T47D (cell line): ENCODE results near the gene IRS1.
"Not testable (repeated sequence)": the region's sequence is repeated elsewhere in the genome, so short reads cannot be mapped to it uniquely, and the experiment has no call there.

Experiments
- DNase-seq, 2 experiments: peaks; one replicate each; pipeline versions ENCODE4 v3.0.0 to v3.0.0-alpha.2; 2011 to 2012; ENCODE audit warnings: low read depth in 1 of 2, low spot score in 1 of 2
- JUND ChIP-seq: IDR thresholded peaks from 2 replicates; pipeline ENCODE4 v1.6.1; 2012; ENCODE audit warnings: low read depth
- in situ Hi-C: cut with HindIII; loops from 2 replicates; pipeline ENCODE4 v1.10.0; 2016; ENCODE audit warnings: low sequenced_read_pairs, low pct_unique_long_range_greater_than_20kb

IRS1 gene

DNA sequence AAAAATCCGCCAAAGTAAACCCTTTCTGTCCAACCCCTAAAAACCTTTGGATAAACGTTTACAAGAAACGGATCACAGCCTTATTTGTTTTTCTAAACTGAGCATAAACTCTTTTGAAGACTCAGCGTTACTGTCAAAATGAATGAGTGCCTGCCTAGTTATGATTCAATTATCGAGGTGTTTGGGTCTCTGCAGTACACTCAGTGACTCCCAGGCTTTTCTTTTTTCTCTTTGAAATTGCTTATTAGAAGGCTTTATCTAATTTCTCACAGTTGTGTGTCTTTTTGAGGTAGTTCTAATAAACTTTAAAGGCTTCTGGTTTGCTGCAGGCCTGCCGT is 36.9 kb upstream of the IRS1 start:
- no peak for TF ChIP-seq JUND
- DNase-seq: no peak
- in situ Hi-C loops: no loop called here

DNA sequence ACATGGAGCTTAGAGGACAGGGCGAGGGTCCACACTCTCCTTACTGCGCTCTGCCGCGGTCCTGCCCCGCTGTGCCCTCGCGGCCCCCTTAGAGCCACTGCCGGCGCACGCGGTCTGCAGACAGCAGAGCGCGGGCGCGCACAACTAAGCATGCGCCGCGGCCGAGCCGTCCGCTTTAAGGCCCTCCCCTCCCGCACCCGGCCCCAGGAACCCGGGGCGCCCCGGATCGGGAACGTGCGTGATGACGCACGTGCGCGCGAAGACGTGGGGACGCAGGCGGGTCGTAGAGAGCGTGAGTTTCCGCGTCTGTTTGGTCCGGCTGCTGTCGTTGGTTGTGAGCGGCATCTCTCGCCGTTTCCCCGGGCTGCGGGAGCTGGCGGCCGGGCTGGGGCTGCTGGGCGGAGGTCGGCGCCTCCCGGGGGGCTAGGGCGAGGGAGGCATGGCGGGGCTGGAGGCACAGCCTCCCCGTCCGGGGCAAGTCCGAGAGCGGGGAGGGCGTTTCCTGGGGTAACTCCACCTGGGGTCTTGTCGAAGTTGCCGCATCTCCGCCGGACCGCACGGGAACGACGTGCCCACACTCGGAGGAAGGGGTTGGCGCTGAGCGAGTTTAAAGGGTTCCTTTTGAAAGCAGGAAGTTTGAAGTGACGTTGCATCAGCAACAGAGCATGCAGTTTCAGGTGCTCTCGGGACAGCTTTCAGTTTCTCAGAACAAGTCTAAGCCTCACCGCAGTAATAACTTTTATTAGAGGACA is 36.4 kb upstream of the IRS1 start, which contains the start of gene RHBDD1:
TSS of gene RHBDD1 (plus strand) at position 259 of the 752 bp plus-strand sequence. CDS start 28,640 bp downstream, outside the sequence.
- TF ChIP-seq JUND: no peak
- peak; percentile 77 to 95 for DNase-seq
- in situ Hi-C loops: no loop called here

DNA sequence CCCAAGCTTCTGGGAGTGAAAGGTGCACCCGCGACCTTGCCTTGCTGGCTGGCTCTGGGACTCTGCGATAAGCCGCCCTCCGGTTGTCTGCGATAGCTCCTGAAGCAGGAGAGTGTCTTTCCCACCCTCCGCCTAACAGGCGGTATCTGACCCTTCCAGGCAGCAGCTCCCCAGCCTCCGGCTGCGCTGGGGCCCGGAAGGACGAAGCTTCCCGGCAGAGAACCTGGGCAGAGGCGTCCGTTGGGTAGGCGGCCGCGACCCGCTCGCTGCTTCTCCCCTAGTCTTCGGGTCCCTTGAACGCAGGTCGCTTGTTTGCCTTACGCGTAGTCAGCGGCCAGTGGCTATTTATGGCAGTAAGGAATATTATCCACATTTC is 35.8 kb upstream of the IRS1 start:
- in situ Hi-C loops: no loop called here
- no peak for TF ChIP-seq JUND
- peak in 1 of 2 experiments; percentile 0 for DNase-seq

DNA sequence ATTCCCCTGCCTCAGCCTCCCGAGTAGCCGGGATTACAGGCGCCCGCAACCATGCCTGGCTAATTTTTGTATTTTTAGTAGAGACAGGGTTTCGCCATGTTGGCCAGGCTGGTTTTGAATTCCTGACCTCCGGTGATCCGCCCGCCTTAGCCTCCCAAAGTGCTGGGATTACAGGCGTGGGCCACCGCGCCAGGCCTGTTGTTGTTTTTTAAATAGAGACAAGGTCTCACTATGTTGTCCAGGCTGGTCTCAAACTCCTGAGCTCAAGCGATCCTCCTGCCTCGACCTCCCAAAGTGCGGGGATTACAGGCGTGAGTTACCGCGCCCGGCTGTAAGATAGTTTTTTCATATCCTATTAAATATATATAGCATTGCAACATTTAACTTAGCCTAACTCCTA is 35.3 kb upstream of the IRS1 start:
- in situ Hi-C loops: not testable (repeated sequence)

DNA sequence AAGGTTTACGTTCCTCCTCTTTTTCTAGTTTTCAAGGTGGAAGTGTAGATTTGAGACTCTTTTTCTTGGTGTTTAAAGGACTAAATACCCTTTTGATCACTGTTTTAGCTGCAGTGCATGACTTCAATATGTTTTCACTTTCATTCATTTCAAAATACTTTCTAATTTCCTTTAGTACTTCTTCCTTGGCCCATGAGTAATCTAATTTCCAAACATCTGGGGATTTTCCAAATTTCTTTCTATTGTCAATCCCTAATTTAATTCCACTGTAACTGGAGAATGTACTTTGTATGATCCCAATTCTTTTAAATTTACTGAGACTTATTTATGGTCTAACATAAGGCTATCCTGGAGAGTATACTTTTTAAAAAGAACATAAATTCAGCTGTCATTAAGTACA is 32.4 kb upstream of the IRS1 start:
- in situ Hi-C loops: no loop called here
- DNase-seq: no peak
- TF ChIP-seq JUND: no peak

More for the DNA sequence above, 35.3 kb upstream of the IRS1 start:
- DNase-seq: not testable (repeated sequence)

DNA sequence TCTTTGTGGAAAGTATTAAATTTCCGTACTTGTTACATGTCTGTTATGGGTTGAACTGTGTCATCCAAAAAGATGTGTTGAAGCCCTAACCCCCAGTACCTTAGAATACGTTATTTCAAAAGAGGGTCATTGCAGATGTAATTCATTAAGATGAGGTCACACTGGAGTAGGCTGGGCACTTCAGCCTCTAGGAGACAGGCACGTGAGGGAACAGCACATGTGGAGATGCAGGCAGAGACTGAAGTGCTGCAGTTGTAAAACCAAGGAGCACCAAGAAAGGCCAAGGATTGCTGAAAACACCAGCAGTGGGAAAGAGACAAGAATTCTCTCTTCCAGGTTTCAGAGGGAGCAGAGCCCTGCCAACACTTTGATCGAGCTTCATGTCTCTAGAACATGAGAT is 31.6 kb upstream of the IRS1 start:
- no peak for DNase-seq
- TF ChIP-seq JUND: no peak
- in situ Hi-C loops: no loop called here

DNA sequence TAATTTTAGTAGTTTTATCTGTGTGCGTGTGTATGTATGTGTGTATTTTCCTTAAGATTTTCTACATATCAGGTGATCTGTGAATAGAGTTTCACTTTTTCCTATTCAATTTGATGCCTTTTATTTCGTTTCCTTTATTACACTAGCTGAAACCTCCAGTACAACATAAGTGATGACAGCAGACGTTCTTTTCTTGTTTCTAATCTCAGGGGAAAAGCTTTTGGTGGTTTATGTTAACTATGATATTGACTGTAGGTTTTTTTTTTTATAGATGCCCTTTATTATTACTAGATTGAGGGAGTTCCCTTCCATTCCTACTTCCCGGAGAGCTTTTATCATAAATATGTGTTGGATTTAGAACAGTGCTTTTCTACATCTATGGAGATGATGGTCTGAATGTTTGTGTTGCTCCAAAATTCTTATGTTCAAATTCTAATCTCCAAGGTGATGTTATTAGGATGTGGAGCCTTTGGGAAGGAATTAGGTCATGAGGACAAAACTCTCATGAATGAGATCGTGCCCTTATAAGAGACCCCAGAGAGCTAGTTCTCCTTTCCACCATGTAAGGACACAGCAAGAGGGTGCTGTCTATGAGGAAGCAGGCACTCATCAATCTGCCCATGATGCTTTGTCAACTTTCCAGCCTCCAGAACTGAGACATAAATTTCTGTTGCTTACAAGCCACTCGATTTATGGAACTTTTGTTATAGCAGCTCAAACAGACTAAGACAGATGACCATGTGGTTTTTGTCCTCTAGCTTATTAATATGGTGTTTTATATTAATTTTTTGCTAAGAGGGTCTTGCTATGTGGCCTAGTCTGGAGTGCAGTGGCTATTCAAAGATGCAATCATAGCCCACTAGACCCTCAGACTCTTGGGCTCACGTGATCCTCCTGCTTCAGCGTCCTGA is 30.4 kb upstream of the IRS1 start:
- no peak for TF ChIP-seq JUND
- in situ Hi-C loops: no loop called here
- DNase-seq: no peak

DNA sequence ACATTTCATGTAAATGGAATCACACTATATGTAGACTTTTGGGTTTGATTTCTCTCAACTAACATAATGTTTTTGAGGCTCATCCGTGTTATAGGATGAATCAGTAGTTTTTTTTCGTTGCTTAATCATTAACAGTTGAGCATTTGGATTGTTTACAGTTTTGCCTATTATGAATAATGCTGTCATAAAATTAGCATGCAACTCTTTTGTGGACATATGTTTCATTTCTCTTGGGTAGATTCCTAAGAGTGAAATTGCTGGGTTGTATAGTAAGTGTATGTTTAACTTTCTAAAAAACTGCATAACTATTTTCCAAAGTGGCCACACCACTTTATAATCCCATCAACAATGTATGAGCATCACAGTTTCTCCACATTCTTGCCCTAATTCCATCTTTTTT is 28.6 kb upstream of the IRS1 start:
- TF ChIP-seq JUND: no peak
- in situ Hi-C loops: no loop called here
- no peak for DNase-seq

DNA sequence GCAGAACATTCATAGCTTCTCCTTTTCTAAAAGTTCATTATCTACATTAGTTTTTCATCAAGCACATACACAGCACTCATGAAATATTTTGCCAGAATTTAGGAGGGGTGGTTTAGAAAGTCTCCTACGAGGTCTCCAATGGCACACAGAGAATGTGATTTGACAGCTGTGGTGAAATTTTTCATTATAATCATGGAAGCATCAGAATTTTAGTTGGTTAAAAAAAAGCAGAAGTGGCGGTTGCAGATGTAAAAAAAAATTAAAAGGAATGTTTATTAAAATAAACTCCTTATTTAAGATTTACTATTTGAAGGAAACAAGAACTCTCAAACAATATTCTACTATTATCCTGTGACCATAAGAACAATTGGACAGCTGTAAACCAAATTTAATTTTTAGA is 25.4 kb upstream of the IRS1 start:
- no peak for TF ChIP-seq JUND

DNA sequence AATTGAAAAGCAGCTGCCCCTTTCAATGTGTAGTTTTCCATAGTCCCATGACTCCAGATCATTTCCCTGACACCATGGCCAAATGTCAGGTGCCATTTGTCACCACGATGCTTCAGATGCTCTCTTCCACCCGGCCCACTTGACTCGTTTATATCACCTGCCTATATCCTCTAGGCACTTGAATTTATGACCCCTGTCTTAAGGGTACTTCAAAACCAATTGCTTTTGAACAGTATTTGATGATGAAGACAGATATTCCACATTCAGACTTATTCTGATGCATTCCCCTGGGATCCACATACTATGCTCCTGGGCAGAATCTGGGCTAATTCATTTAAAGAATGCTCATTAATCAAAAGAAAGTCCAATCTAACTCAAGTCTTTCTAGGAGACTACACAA is 19.3 kb upstream of the IRS1 start:
- in situ Hi-C loops: no loop called here
- DNase-seq: no peak
- no peak for TF ChIP-seq JUND

More for the DNA sequence above, 25.4 kb upstream of the IRS1 start:
- DNase-seq: no peak
- in situ Hi-C loops: no loop called here

DNA sequence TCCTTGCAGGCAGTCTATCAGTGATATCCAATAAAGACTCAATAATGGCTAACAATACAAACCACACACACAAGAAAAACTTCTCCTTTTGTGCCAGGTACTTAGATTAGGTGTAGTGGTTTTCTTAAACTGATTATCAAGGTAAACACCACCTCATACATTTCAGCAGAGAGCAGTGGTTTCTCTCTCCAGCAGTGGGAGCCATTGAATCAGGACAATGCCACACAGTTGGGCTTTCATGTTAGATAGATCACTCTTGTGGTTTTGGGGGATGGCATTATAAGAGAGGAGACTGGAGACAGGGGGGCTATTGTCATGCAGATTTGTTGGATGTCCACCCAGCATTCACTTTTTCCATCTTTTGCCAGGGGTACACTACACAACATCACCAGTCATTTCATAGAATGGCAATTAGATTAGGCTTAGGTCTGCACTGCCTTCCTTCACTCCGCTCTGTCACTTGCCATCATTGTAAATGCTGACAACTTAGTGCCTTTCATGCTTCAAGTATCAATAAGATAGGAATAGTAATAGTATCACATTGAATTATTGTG is 13.6 kb upstream of the IRS1 start:
- DNase-seq: peak in 1 of 2 experiments; percentile 20
- TF ChIP-seq JUND: no peak
- in situ Hi-C loops: no loop called here

DNA sequence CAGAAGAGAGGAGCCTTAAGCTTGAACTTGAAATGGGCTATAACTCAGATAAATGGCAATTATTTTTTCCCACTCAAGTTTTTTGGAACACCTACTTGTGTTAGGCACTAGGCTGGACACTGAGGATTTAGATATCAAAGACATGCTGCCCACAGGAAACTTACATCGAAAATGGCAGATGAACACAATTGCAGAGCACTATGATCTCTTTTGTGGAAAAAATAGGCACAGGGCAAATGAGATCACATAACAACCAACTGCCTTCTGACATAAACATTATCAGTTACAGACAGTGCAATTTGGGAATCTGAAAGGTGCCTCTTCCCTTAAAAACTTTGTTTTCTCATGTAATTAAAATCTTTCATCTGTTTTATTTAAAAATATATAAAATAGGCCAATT is 3.8 kb upstream of the IRS1 start:
- no peak for TF ChIP-seq JUND
- no peak for DNase-seq
- in situ Hi-C loops: no loop called here

DNA sequence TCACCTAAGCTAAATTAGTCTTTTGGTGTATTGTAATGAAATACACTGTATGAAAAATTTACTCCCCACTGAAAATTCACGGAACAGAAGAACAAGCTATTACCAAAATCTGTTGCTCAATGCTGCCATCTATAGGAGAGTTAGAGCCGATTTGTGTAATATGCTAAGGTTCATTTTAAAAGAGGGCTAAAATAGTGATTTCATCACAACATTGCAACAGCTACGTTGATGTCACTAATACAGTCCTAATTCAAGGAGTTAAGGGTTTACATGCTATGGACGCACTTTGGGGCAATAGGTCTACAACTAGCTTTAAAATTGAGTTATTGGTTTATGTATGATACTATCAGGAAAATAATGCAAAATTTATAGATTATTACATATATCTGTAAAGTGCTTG is 3.0 kb upstream of the IRS1 start:
- peak; percentile 20 to 68 for DNase-seq
- TF ChIP-seq JUND: no peak
- in situ Hi-C loops: no loop called here
